MM.1S (cell line): ENCODE measurements around the gene PELI3.

ENCODE experiments used
- DNase-seq: peaks from one replicate; pipeline ENCODE4 v3.0.0-alpha.2; 2015
- H2AFZ ChIP-seq: fragments of 300-600 bp; sonication (generic); 2 replicates; pipeline ENCODE4 v1.6.0; 2016; ENCODE audit warnings: antibody characterized with exemption, low read length
- H3F3A ChIP-seq: fragments of 300-600 bp; sonication (generic); 2 replicates; pipeline ENCODE4 v1.6.1; 2016; ENCODE audit warnings: mild to moderate bottlenecking, antibody characterized with exemption, low read length, moderate library complexity, mixed read lengths; ENCODE audit not compliant: insufficient read depth
- H3K27ac ChIP-seq: fragments of 300-600 bp; sonication (generic); 2 replicates; pipeline ENCODE4 v1.5.1; 2016; ENCODE audit warnings: mild to moderate bottlenecking, low read length
- H3K27me3 ChIP-seq: fragments of 300-600 bp; sonication (generic); replicated peaks from 2 replicates; pipeline ENCODE4 v1.6.0; 2016; ENCODE audit warnings: low read length; ENCODE audit not compliant: insufficient read depth
- H3K36me3 ChIP-seq: fragments of 300-600 bp; sonication (generic); replicated peaks from 2 replicates; pipeline ENCODE4 v1.6.1; 2016; ENCODE audit warnings: mild to moderate bottlenecking, low read length, mixed read lengths; ENCODE audit not compliant: insufficient read depth
- H3K4me1 ChIP-seq: fragments of 300-600 bp; sonication (generic); 2 replicates; pipeline ENCODE4 v1.6.1; 2016; ENCODE audit warnings: low read length, mixed read lengths
- H3K4me2 ChIP-seq: fragments of 300-600 bp; sonication (generic); 2 replicates; pipeline ENCODE4 v1.6.0; 2016; ENCODE audit warnings: low read depth, low read length
- H3K4me3 ChIP-seq: fragments of 300-600 bp; sonication (generic); 2 replicates; pipeline ENCODE4 v1.5.1; 2016; ENCODE audit warnings: low read length, mixed read lengths
- H3K79me2 ChIP-seq: fragments of 300-600 bp; sonication (generic); 2 replicates; pipeline ENCODE4 v1.6.1; 2016; ENCODE audit warnings: mixed run types, low read length, mixed read lengths
- H3K9ac ChIP-seq: fragments of 300-600 bp; sonication (generic); 2 replicates; pipeline ENCODE4 v1.6.1; 2016; ENCODE audit warnings: low read length, mixed read lengths
- H3K9me2 ChIP-seq: fragments of 300-600 bp; sonication (generic); replicated peaks from 2 replicates; pipeline ENCODE4 v1.6.1; 2016; ENCODE audit warnings: mild to moderate bottlenecking, low read length, mixed read lengths; ENCODE audit not compliant: insufficient read depth
- H3K9me3 ChIP-seq: fragments of 300-600 bp; sonication (generic); replicated peaks from 2 replicates; pipeline ENCODE4 v1.6.1; 2016; ENCODE audit warnings: mild to moderate bottlenecking, low read length, mixed read lengths; ENCODE audit not compliant: insufficient read depth
- H4K20me1 ChIP-seq: fragments of 300-600 bp; sonication (generic); 2 replicates; pipeline ENCODE4 v1.6.1; 2016; ENCODE audit warnings: mild to moderate bottlenecking, low read length, moderate library complexity, mixed read lengths; ENCODE audit not compliant: insufficient read depth
- CTCF ChIP-seq: fragments of 300-600 bp; sonication (generic); IDR thresholded peaks from 2 replicates; pipeline ENCODE4 v1.5.1; 2016; ENCODE audit warnings: antibody characterized with exemption, low read length, mixed read lengths
- EZH2 ChIP-seq: fragments of 300-600 bp; sonication (generic); optimal IDR thresholded peaks from 2 replicates; pipeline ENCODE3; 2017; ENCODE audit warnings: low read depth, mild to moderate bottlenecking, antibody characterized with exemption, low read length, mixed read lengths
- EZH2phosphoT487 ChIP-seq: fragments of 300-600 bp; sonication (generic); IDR thresholded peaks from 2 replicates; pipeline ENCODE4 v1.6.1; 2018; ENCODE audit warnings: antibody characterized with exemption, low read length

The PELI3 gene

GRCh38 chr11:66465373-66466224 is 1.1 kb upstream of the PELI3 start:
- Histone ChIP-seq H2AFZ (0 out of 2 replicates have a peak overlapping the region, but pooled peaks have one; percentile 77), H3K4me3 (no peak overlapping the region), H3K27ac (no peak overlapping the region), H4K20me1 (no peaks in the 10 kb centered on the region), H3F3A (no peaks in the 10 kb centered on the region), H3K9me3 (no peaks in the 10 kb centered on the region), H3K36me3 (no peaks in the 10 kb centered on the region), H3K27me3 (no peaks in the 10 kb centered on the region), H3K9ac (no peak overlapping the region), H3K9me2 (no peaks in the 10 kb centered on the region), H3K4me1 (peaks cover 6% of the 10 kb centered on the region; the same call in 1 of the 2 replicates), H3K79me2 (peaks cover 5% of the 10 kb centered on the region; the same call in 1 of the 2 replicates), H3K4me2 (peak overlapping the region; percentile 88; the same call in 1 of the 2 replicates)
- TF ChIP-seq CTCF: no peak
- TF ChIP-seq EZH2phosphoT487: no peak
- TF ChIP-seq EZH2: no peak
- DNase-seq: no peak

GRCh38 chr11:66467034-66467659 is 442 bp downstream of the PELI3 start:
- Histone ChIP-seq H3K27ac (no peak overlapping the region), H2AFZ (peak overlapping the region; percentile 78), H4K20me1 (no peaks in the 10 kb centered on the region), H3K79me2 (peaks cover 5% of the 10 kb centered on the region; the same call in 1 of the 2 replicates), H3K9me3 (no peaks in the 10 kb centered on the region), H3F3A (no peaks in the 10 kb centered on the region), H3K9me2 (no peaks in the 10 kb centered on the region), H3K9ac (peak overlapping the region; percentile 70; the same call in 1 of the 2 replicates), H3K4me1 (peaks cover 6% of the 10 kb centered on the region; the same call in 1 of the 2 replicates), H3K36me3 (no peaks in the 10 kb centered on the region), H3K4me3 (peak overlapping the region; percentile 92), H3K27me3 (no peaks in the 10 kb centered on the region), H3K4me2 (peak overlapping the region; percentile 99)
- DNase-seq: peak; percentile 29
- TF ChIP-seq EZH2phosphoT487 (no peak), EZH2 (no peak), CTCF (peak; percentile 25; the same call in 1 of the 2 replicates)

GRCh38 chr11:66467756-66468155 is 1.1 kb downstream of the PELI3 start:
- H3K36me3 ChIP-seq: no peaks in the 10 kb centered on the region
- peak overlapping the region; percentile 78; the same call in 1 of the 2 replicates for H2AFZ ChIP-seq
- TF ChIP-seq EZH2 (no peak), CTCF (no peak), EZH2phosphoT487 (no peak)
- peaks cover 5% of the 10 kb centered on the region; the same call in 1 of the 2 replicates for H3K79me2 ChIP-seq
- H3K4me3 ChIP-seq: peak overlapping the region; percentile 92
- H3K27ac ChIP-seq: no peak overlapping the region
- no peaks in the 10 kb centered on the region for H3K9me2 ChIP-seq
- no peaks in the 10 kb centered on the region for H4K20me1 ChIP-seq
- no peaks in the 10 kb centered on the region for H3F3A ChIP-seq
- no peak for DNase-seq
- peaks cover 6% of the 10 kb centered on the region; the same call in 1 of the 2 replicates for H3K4me1 ChIP-seq
- H3K4me2 ChIP-seq: peak overlapping the region; percentile 99; the same call in 1 of the 2 replicates
- no peaks in the 10 kb centered on the region for H3K27me3 ChIP-seq
- peak overlapping the region; percentile 70; the same call in 1 of the 2 replicates for H3K9ac ChIP-seq
- no peaks in the 10 kb centered on the region for H3K9me3 ChIP-seq
